Measurements from ENCODE around the gene FAM184B.

Gene FAM184B

DNA sequence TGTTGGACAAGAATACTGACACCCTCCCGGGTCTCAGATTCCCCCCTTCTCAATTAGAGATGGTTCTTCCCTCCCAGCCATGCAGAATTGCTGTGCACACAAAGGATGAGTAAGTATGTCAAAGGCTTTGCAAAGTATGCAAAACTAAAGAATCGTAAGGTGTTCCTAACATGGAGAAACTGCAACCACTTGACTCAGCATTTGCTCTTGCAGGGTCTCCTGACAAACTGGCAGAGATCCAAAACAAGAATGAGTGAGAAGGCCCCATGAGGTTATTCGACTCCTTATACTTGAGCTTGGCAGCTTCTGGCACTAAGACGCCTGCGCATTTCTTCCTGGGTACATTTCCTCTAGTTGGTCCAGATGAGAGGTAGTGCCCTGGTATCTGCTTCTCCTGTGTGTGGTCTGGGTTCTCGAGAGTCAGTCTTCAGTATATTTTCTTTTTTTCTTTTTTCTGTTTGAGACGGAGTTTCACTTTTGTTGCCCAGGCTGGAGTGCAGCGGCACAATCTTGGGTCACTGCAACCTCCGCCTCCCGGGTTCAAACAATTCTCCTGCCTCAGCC is 8.2 kb downstream of the FAM184B start:
- DNase-seq (ENCODE audit: low spot score) = no peak

DNA sequence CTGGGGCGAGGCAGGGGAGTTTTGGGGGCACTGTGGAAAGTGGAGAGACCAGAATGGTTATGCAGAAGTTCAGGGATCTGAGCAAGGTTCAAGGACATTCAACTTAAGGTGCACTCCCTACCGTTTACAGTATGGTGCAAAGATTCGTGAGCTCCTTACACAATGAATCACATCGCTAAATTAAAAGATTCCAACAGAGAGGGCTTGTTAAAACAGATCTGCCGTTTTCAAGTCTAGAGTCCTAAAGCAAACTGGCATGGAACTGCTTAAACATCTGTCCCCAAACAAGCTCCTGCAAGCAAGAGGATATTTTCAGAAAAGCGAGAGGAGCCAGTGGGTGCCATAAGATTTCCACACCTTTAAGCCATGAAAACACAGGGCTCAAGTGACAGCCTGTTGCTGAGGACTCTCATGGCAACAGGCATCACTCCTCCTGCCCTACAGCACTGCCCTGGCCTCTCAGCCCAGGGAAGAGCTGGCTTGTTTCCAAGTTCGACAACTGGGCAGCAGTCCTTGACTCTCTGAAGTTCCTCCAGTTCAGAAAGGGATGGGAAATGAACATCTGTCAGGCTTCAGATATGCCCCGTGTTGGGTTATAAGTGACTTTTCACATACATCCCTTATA is 10.0 kb downstream of the FAM184B start:
- DNase-seq (ENCODE audit: low spot score) = no peak

DNA sequence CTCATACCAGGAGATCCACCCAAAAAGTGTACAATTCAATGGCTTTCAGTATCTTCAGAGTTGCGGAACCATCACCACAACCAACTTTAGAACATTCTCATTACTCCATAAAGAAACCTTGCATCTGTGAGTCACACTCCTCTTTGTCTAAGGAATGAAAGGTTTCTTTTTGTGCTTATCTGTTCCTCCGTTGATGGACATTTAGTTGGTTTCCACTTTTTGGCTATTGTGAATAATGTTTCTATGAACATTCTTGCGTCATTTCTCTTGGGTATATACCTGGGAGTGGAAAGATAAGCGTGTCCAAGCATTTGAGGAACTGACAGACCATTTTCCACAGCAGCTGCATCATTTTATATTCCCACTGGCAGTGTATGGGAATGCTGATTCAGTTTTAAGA is 10.6 kb downstream of the FAM184B start:
- no peak for DNase-seq (ENCODE audit: low spot score)

DNA sequence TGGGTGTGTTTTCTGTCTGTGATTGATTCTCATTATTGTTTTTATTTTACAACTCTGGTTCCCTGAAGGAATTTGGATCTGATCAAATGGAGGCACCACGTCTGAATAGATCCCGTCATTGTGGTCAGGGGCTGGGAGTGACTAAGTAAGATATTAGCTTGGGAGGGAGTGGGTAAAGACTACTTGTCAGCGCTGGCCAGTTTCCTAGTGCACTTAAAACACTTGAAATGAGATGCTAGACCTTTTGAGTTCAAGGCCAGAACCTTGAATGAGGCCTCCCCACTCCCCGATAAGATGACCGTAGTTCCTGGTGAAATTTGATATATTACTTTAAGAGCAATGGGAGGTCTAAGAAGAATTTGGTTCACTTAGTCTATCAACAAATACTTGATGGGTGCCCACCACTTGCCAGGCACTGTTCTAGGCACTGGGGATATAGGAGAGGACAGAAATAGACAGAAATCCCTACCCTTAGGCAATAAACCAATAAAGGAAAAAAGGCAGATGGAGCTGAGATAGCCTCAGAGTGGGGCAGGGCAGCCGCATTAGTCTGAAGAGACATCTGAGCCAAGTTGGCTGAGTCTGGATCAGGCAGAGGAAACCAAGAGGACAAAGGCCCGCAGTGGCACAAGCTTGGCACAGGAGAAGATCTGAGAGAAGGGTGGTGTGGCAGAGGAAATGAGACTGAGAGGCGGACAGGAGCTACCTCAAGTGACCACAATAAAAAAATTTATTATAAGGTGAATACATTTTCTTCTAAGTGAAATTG is 11.8 kb downstream of the FAM184B start:
- no peak for DNase-seq (ENCODE audit: low spot score)

DNA sequence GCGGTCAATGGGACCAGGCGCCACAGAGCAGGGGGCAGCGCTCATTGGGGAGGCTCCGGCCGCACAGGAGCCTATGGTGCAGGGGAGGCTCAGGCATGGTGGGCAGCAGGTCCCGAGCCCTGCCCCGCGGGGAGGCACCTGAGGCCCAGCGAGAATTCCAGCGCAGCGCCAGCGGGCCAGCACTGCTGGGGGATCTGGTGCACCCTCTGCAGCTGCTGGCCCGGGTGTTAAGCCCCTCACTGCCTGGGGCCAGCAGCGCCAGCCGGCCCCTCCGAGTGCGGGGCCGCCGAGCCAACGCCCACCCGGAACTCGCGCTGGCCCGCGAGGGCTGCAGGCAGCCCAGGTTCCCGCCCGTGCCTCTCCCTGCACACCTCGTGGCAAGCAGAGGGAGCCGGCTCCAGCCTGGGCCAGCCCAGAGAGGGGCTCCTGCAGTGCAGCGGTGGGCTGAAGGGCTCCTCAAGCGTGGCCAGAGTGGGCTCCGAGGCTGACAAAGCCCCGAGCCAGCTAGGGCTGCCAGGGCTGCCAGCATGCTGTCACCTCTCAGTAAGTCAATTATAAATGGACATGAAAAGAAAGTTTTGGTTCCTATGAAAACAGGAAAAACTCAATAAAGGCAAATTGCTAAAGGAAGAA is 14.5 kb downstream of the FAM184B start:
- no peak for DNase-seq (ENCODE audit: low spot score)

DNA sequence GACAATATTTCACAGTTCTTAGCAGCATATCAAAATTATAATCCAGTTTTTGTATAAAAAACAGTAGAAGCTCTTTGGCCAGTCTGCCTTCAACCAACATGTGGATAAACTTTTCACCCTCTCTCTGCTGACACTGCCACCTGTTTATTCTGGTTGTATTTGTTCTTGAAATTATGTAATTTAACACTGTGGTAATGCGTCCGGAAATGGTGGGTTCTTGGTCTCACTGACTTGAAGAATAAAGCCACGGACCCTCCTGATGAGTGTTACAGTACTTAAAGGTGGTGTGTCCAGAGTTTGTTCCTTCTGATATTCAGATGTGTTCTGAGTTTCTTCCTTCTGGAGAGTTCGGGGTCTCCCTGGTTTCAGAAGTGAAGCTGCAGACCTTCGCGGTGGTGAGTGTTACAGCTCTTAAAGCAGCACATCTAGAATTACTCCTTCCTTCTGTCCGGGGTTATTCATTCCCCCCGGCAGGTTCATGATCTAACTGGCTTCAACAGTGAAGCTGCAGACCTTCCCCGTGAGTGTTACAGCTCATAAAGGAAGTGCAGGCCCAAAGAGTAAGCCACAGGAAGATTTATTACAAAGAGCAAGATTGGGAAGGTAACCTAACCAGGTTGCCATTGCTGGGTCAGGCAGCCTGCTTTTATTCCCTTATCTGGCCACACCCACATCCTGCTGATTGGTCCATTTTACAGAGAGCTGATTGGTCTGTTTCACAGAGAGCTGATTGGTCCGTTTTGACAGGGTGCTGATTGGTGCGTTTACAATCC is 15.7 kb downstream of the FAM184B start:
- DNase-seq (ENCODE audit: low spot score) = no peak

DNA sequence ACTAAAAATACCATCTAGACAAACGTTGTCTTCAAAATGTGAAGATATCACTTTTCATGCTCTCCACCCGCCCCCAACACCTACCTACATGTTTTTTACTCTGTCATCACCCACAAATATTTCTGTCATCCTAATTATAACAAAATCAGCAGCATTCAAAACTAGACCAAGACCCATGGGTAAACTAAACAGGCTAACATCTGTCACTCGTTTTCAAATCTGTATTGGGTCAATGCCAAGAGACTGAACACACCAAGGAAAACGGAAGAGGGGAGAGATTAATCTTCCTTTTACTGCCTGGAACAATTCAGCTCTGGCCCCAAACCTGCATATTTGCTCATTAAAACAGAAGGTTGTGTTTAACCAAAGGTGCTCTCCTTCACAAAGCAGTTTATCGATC is 17.5 kb downstream of the FAM184B start:
- DNase-seq (ENCODE audit: low spot score) = no peak

DNA sequence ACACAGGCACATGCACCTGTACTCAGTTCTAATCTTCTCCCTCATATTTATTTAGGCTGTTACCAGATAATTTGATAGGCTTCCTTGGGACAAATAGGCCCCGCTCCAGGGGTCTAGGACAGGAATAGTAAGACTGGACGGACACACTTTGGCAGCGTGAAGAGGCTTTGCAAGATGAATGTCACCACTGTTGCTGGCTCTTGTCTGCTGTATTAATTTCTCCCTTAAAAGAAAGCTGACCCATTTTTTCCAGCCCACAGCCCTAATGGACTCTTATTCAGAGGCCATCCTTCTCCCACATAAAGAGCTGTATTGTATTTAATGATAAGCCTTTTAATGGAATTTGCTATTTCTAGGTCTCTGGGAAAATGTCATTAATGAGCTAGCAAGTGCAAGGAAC is 18.0 kb downstream of the FAM184B start:
- DNase-seq (ENCODE audit: low spot score) = no peak

DNA sequence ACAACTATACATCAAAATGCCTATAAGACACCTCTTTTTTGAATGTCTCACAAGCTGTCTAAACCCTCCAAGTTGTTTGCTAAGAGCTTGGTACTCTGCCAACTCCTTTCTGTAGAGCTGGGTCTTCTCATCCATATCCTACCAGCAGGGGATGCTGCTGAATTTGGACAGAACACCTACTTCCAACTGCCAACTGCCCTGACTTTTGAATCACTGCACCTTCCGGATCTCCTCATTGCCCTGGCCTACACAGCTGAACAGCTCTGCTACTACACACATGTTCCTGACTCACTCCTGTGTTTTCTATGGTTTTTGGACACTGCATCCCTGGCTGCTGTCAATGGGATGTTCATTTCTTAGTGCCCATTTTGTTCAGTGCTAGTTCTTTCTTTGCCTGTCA is 18.7 kb downstream of the FAM184B start:
- DNase-seq (ENCODE audit: low spot score) = no peak

DNA sequence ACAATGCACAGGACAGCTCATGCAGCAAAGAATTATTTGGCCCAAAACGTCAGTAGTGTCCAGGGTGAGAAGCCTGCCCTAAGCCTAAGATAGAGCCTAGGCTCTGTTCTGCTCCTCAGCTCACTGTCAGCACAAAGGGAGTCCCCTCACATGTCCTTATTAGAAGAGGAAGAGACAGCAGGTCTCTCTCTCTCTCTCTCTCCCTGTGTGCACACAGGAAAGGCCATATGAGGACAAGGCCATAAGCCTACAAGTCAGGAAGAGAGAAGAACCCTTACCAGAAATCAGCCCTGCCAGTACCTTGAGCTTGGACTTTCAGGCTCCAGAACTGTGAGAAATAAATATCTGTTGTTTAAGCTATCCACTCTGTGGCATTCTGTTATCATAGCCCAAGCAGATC is 20.4 kb downstream of the FAM184B start:
- no peak for DNase-seq (ENCODE audit: low spot score)

DNA sequence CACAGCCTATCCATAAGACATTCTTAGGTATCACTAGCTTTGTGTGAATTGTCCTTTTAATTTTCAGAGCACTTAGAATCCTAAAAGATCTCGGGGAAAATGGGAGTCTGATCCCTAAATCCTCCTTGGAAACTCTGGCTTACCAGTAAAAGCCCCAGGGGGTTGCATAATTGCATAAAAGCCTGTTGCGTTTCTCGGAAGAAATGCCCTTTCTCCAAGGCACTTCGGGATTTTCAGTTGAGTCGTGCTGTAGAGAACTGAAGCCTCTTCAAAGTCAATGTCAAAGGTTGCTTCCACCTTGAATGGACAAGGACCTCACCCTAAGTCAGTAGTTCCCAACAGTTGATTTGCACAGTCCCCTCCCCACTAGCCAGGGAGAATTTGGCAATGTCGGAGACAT is 20.8 kb downstream of the FAM184B start:
- no peak for DNase-seq (ENCODE audit: low spot score)

DNA sequence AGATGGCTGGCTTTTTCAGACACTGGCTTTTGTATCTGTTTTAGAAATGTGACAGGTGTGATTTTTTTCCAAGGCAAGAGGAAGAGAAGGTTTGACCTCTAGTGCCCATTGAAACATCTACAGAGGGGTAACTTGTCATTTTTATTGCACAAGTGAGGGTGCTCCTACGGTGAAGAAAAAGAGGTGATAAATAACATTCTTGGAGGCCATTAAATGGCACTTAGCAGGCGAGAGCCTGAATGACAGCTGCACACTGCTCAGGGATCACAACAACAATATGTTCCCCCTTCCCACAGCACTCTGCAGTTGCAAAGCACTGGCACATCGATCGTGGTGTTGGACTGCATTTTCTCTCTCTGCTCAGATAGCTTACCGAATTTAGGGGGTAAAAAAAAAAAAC is 22.9 kb downstream of the FAM184B start:
- no peak for DNase-seq (ENCODE audit: low spot score)

DNA sequence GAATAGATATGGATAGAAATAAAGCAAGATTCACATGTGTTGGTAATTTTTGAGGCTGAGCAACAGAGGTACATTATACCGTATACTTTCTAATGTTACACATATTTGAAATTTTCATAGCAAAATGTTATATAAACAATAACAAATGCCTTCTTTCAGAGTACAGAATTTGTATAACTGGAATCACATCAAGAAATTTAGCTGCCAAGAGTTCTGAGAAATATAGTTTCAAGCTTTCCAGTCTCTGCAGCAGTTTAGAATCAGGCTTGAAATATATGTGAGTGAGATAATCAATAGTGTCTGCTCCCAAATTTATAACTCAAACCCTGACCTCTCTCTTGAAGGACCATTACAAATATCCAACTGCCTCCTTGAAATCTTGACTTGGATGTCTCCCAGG is 23.8 kb downstream of the FAM184B start:
- DNase-seq (ENCODE audit: low spot score) = no peak

DNA sequence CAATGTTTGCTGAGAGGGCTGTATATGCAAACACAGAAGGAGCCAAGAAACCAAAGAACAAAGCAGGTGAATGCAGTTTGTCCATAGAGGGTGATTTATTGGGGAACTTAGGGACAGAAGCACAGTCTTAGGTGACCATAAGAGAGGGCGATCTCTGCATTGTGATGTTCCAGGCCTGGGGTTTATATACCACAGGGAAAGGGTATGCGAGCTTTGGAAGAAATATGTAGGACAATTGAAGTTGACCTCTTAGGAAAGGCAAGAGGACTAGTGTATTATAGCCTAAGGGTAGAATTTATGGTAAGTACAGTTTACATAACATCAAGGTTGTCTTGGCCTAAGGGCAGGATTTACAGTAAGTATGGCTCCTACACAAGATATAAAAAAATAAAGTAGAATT is 27.8 kb downstream of the FAM184B start:
- no peak for DNase-seq (ENCODE audit: low spot score)

DNA sequence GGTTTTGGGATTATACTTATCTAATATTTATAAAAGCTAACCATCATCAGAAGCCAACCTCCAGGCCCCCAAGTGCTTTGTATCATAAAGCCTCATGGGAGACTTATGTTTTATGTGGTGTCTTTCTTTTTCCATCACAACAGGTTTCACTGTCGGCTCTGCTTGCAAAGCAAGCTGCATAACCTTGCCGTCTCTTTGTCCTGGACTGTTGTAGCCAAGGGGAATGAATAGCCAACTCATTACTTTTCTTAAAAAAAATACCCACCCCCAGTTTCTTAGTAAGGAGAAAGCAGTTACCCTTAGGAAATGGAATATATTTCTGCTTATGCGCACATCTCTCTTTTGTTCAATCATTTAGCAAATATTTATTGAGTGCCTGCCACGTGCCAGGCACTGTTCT is 40.7 kb downstream of the FAM184B start:
- no peak for DNase-seq (ENCODE audit: low spot score)

DNA sequence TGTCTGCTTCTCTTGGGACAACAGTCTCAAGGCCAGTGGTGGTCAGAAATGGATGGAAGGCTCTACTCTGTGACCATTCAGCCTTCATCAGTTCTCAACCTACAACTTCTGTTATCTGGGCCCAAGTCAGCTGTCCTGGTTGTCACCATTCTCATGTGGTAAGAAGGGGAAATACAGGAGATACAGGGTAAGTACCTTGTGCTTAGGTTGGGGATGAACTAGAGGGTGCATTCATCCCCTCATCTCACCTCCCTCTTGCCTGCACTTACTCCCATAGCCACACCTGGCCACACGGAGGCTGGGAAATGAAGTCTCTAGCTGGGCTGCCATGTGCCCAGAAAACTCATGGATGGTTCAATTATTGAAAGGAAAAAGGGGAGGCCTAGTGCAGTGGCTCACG is 44.9 kb downstream of the FAM184B start:
- DNase-seq (ENCODE audit: low spot score) = no peak

DNA sequence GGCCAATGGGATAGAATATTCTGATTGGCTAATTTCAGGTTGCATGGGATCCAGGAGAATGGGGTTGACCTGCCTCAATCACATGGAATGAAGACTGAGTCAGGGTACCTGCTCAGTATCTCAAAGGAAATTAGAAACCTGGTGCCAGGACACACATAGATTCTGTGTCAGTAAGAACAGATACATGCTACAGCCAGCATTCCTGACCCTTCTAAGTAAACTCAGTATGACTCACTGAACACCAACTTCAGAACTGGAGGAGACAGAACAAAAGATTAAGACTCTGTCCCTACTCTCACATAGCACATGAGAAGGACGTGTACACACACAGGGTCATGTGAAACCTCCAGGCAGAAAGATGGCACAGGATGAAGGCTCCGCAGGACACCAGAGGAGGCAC is 54.5 kb downstream of the FAM184B start:
- no peak for DNase-seq (ENCODE audit: low spot score)

DNA sequence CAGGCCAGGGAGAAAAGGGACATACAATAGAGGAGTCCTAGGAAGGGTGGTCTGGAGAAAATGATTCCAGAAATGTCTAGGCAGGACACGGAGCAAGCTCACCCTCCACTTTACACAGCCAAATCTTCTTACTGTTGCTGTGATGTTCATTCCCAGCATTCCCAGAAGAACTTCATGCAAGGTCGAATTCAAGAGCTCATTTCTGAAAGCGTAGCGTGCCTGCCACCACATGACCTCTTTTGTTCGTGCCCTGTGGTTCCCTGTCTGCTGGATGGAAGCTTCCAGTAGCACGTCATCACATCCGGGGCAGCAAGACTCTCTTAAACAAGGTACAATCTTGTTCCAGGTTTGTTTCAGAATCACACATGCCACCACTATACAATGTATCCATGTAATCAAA is 57.8 kb downstream of the FAM184B start:
- no peak for DNase-seq (ENCODE audit: low spot score)

DNA sequence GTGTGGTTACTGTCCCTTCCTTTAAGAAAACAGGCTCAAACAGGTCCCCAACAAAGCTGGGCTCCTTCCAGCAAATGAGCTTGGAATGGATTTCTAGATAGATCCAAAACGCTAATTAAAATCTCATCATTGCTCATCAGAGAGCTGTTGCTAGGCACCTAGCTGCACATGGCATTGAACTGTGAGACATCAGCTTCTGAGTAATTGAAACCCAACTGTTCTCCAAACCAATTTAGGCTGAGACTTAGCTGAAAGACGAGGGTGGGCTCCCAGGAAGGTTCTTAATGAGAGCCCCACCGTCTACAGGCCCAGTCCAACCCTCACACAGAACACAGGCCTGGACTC is 59.1 kb downstream of the FAM184B start:
- no peak for DNase-seq (ENCODE audit: low spot score)

DNA sequence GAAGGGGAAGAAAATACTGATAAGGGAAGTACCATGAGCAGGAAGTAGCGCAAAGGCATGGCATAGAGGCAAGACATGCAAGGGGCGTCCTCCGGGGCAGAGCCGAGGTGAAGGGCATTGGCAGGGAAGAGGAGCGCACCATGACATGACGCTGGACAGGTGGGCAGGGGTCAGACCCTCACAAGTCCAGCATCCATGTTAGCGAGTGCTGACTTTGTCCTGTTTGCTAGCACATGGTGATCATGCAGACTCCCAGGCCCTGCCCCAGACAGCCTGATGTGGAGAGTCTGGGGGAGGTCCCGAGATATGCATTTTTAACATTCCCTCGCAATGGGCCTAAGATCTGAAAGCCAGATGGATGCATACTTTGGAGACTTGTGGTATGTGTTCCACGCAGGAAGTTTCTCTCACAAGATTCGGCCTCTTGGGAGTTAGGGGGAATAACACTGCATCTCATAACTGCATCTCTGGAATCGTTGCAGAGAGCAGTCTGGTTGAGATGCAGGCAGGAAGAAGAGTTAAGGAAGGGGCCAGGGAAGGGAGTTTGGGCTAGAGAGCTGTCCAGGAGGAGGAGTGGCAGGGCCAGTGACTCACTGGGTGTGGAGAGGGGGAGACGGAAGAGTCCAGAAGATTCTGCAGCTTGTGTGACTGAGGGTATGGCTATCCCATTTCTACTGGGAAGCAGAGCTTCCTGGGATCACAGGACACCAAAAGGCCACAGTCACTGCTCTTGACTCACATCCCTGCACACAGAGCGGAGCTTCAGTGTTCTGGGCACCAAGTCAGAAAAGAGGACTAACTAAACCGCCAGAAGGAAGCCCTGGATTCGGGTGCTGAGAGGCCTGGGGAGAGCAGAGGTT is 59.7 kb downstream of the FAM184B start:
- DNase-seq (ENCODE audit: low spot score) = no peak

DNA sequence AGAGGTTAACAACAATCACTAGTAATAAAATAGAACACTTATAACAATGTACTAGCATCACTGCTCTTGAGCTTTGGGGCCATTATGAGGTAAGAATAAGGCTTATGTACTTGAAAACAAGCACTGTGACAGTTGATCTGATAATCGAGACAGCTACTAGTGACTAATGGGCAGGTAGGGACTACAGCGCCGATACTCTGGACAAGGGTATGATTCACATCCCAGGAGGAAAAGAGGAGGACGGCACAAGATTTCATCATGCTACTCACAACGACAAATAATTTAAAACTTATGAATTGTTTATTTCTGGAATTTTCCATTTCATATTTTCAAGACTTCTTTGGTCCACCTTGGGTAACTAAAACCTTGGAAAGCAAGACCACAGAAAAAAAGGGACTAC is 62.3 kb downstream of the FAM184B start:
- no peak for DNase-seq (ENCODE audit: low spot score)

DNA sequence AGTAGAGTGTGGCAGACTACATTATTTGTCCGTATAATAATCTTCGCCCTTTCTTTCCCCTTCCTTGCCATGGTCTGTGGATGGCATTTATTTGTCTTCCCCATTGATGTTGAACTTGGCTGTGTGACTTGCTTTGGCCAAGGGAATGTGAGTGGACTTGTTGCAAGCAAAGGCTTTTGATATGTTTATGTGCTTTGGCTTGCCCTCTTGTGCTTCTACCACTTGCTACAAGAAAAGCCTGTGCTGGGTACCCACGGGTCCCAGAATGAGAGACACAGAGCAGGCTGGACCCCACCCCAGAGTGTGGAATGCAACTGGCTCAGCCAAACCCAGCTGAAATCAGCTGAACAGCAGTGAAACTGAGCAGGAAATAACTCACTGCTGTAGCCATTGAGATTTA is 63.0 kb downstream of the FAM184B start:
- DNase-seq (ENCODE audit: low spot score) = no peak
